Neural crest cell (in vitro differentiated cells): ENCODE results near the gene CANT1. TPM values are rescaled to one million over a fixed set of nuclear protein-coding genes. Genes with fewer than 3 reads are reported as not detected.

Source experiments
- total RNA-seq: library from RNA; stranded (reverse); gene quantifications from 2 replicates; pipeline ENCODE4 v1.2.1, GENCODE V29; 2021

CANT1 gene
- total RNA-seq, 1 donor from 2014 or later = 63.8 TPM

Other genes starting within 250 kb of the CANT1 start
- 26.8 and 27.7 TPM in 2 replicates for gene CYTH1, start 227.5 kb downstream of the CANT1 start, total RNA-seq
- 59.0 and 63.2 TPM in 2 replicates for gene USP36, start 168.9 kb downstream of the CANT1 start, total RNA-seq
- 1.2 TPM in 2 replicates for gene CEP295NL, start 106.6 kb downstream of the CANT1 start, total RNA-seq
- gene TIMP2, start 84.4 kb downstream of the CANT1 start, total RNA-seq = 58.5 and 60.2 TPM in 2 replicates
- 21.7 and 24.3 TPM in 2 replicates for gene LGALS3BP, start 29.8 kb downstream of the CANT1 start, total RNA-seq
- gene C1QTNF1, start 14.4 kb upstream of the CANT1 start, total RNA-seq = 0.89 and 1.0 TPM in 2 replicates
- gene ENGASE, start 65.1 kb upstream of the CANT1 start, total RNA-seq = 50.9 and 52.6 TPM in 2 replicates